GM21526 (cell line): ENCODE data around the gene LRRC41.

Experiments
- ATAC-seq: cut with Tn5 transposase; IDR thresholded peaks from one replicate; pipeline ENCODE4 v1.9.1; 2021; ENCODE audit warnings: moderate library complexity; ENCODE audit not compliant: unreplicated experiment, low FRiP score

The LRRC41 gene

GRCh38 chr1:46288485-46289133, 14.8 kb downstream of the LRRC41 start:
- no peak for ATAC-seq

DNA sequence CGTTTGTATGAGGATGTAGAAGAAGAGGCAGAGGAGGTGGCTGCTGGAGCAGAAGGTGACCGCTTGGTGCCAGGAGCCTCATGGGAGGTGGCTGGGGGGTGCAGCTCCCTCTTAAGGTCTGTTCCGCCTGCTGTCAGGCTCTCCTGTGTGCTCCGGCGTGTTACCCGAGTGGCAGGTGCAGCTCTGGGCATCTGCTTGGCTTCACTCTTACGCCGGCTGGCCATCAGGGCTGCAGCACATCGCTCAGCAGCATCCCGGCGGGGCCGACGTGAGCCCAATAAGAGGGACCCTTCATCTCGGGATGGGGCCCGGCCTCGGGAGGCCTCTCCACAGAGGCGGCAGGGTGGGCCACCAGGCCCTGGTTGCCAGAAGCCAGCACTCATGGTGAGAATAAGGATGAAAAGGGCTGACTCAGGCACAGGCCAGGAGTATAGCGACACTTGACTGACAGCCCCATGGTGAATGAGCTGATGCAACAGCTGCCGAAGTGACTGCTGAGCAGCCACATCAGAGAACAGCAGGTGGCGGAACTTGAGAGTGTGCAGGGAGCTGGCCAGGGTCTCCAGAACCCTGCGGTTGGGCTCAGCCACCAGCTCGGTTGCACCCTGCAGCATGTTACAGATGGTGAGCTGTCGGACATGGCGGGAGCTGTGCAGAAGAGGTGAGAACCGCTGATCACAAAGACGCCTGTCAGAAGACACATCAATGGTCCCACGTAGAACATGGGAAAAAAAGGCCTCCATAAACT, 17.5 kb downstream of the LRRC41 start:
- ATAC-seq, result no peak

GRCh38 chr1:46284597-46285564, 18.5 kb downstream of the LRRC41 start:
- no peak for ATAC-seq

DNA sequence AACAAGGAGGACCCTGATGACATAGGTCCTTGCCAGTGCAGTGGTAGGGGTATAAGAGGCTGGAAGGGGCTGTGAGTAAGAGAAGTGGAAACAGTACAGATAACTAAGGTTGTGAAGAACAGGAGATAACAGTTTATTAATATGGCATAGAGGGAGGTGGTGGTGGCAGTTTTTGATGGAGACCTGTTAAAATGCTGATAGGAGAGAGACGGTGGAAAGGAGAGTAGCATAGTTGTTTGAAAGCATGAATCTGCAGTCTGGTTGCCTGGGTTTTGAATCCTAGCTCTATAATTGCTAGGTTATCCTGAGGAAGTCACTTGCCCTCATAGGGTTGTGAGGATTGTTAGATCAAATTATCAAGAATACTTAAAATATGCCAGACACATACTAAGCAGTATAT, 19.4 kb downstream of the LRRC41 start:
- no peak for ATAC-seq

GRCh38 chr1:46281021-46281420, 22.4 kb downstream of the LRRC41 start:
- ATAC-seq, result no peak

DNA sequence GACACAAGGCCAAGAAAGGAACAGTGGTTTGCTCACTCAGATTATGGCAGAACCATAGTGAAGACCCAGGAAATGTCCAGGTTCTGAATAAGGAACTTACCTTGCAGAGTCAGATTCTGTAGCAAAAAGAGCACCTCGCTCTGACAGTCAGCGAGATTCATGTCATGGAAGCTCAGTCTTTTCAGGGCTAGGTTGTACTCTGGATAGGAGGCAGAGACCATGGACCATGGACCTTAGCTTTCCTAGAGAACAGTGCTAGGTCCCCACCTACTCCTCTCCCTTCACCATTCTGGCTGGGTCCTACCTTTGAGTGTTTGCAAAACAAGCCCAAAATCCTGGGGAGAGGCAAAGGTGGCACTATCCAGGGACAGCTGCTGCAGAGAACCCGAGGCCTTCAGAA, 23.3 kb downstream of the LRRC41 start:
- ATAC-seq, result no peak

- no peak for ATAC-seq
Measured at GRCh38 chr1:46278807-46279206, 24.6 kb downstream of the LRRC41 start.

DNA sequence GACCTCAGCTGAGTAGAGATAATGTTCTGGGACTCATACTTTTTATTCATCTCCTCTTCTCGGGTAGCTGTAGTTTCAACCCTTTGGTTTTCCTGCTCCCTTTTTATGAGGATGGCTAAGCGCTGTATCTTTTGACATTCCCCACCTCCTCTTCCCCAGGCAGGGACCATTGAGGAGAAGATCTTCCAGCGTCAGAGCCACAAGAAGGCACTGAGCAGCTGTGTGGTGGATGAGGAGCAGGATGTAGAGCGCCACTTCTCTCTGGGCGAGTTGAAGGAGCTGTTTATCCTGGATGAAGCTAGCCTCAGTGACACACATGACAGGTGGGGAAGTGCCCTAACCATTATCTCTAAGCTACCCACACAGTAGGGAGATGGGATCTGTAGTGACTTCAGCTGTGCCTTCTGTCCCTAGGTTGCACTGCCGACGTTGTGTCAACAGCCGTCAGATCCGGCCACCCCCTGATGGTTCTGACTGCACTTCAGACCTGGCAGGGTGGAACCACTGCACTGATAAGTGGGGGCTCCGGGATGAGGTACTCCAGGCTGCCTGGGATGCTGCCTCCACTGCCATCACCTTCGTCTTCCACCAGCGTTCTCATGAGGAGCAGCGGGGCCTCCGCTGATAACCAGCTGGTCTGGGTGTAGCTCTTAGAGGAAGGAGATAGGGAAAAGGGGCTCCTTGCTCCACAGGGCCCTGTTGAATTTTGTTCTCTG, 25.6 kb downstream of the LRRC41 start:
- no peak for ATAC-seq

DNA sequence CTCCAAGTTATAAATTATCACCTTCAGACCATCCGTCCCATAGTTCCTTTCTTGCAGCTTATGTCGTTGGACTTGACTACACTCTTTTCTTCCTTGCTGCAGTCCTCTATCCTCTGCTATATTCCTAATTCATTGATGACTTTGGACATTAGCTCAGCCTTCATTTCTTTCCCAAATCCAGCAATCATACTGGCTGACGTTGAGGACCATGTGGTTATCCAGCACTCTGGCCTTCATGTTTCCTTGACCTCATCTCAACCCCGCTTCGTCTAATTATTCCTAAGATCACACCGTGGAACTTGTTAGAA, 28.4 kb downstream of the LRRC41 start:
- ATAC-seq, result no peak

GRCh38 chr1:46274225-46275029, 29.0 kb downstream of the LRRC41 start:
- no peak for ATAC-seq

DNA sequence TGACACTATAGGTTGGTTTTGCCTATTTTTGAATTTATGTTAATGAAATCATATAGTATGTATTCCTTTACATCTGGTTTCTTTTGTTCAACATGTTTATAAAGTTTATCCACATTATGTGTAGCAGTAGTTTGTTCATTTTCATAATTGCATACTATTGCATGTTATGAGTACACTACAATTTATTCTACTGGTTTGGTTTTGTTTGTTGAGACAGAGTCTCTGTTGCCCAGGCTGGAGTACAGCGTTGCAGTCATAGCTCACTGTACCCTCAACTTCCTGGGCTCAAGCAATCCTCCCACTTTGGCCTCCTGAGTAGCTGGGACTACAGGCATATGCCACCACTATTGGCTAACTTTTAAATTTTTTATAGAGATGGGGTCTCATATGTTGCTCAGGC, 34.8 kb downstream of the LRRC41 start:
- no peak for ATAC-seq

DNA sequence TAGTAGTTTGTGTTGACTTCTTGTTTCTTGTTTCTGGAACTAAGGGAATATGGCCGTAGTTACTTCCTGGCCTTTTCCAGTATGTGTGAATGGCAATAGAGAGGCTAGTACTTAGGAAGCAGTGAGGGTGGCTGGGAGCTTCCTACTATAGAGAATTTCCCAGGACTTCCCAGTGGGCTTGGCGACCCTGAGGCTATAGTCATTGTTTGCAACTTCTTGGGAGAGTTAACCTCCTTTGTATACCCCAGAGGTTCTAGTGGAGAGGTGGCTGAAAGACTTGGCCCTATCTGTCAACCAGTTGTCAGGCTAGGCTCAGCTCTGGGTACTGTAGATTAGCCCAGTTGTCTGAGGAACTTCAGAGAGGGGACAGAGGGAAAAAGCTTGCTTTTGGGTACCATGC, 40.3 kb downstream of the LRRC41 start:
- no peak for ATAC-seq

DNA sequence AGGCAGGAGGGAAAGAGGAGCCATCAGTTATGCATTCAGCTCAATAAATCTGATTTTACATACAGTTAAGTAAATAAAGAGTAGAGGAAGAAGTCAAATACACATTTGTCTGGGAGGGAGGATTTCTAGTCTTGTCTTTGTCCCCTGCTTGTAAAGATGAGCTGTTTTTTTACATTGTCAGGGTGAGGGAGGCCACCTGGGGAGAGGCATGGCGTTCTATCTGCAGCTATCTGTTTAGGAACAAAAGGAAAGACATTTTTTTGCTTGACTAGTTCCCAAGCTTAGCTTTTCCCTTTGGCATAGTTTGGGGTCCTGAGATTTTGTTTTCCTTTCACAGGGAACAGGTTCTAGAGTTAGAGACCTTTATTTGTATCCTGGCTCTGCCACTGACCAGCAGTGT, 40.9 kb downstream of the LRRC41 start:
- ATAC-seq, result no peak

DNA sequence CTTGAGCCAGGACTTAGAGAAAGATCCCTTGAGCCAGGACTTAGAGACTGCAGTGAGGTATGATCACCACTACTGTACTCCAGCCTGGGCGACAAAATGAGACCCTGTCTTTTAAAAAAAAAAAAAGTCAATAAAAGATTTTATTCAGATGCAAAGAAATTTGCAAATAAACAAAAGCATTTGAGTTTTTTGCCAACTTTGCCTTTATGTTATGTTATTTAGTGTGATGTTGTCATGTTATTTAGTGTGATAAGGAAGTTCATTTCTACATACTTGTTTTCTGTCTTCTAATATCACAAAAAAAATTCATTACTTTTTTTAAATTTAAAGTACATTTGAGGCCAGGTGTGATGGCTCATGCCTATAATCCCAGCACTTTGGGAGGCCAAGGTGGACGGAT, 46.9 kb downstream of the LRRC41 start:
- ATAC-seq, result no peak

DNA sequence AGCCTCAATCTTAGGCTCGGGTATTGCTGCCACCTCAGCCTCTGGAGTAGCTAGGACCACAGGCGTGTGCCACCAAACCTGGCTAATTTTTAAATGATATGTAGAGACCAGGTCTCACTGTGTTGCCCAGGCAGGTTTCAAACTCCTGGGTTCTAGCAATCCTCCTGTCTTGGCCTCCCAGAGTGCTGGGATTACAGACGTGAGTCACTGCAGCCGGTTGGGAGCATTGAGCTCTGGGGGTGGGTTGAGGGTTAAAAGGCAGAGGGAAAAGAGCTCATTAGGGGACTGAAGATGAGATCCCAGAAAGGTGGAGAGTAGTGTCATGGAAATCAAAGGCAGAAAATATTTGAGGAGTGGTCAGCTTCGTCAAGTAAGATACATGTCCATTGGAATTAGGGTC, 48.7 kb downstream of the LRRC41 start:
- ATAC-seq, result no peak

DNA sequence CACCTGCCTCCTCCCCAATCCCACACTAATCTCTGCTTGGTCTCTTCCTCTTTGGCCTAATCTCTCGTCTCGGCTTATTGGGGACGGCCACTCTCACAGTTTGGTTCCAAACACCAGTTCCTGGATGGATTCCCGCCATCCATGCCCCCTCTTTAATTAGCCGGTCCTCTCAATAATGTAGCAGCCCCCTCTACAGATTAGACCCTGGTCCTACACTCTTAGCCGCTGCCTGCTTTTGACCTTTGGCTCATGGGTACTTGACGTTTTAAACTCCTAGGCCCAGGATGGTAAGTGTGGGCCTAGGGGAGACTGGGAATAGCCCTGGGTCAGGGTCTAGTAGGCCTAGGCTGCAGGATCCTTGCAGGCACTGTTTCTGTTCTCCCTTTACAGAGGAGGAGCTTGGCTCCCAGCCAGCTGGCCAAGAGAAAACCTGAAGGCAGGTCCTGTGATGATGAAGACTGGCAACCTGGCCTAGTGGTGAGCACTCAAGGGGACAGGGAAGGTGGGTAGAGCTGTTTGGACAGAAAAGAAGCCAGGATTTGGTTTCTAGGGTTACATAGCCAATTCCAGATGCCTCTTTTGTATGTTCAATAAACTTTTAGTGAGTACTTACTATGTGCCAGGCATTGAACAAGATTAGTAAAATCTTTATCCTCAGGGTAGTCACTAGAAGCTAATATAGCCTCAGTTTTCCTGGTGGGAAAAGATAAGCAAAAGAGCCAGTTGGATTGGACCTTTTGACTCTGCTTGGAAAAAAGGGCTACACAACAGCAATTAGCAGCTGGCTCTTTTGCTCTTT, 55.1 kb downstream of the LRRC41 start:
- ATAC-seq, result no peak

GRCh38 chr1:46247436-46248121, 55.8 kb downstream of the LRRC41 start, which contains the start of gene RAD54L:
TSS of gene RAD54L (plus strand) at chr1:46247763. CDS start at chr1:46248406, 643 bp downstream.
- ATAC-seq, result peak; percentile 87
